Measurements from ENCODE around the gene DUOX1.

DNA sequence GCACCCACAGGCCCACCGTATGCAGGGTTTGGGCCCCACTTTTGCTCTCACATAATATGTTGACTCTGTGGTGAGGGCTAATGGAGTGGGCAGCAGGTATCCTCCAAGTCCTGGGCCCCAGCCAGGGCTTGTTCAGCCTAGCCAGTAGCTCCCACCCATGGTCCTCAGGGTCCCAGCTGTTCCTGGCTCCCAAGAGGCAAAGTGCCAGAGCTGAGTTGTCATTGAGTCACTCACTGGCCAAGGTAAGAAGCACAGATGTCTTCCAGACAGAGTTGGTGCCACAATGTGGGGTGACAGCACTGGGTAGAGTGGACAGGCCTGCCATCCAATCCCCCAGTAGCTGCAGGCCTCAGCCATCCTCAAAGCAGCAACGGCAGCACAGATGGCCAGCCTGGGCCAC lies 53.7 kb downstream of the DUOX1 start:
- TF ChIP-seq EZH2 (IDR thresholded peaks at IDR 0.05; ENCODE audit: insufficient read depth, poor library complexity, severe bottlenecking): no peak
- TF ChIP-seq EZH2phosphoT487 (IDR thresholded peaks at IDR 0.05; ENCODE audit: insufficient read depth, low read depth): no peak

Measured in GM23248 (cell line).